AG20443 (cell line): ENCODE data around the gene IFITM10.
A peak's percentile ranks its signal among the peaks of the same experiment; 100 is the strongest.

Experiments
- DNase-seq: peaks from one replicate; pipeline ENCODE4 v3.0.0; 2012; ENCODE audit warnings: low spot score, mixed read lengths

The IFITM10 gene

GRCh38 chr11:1737080-1737757 is 13.2 kb downstream of the IFITM10 start:
- DNase-seq, result no peak

GRCh38 chr11:1736447-1736992 is 13.9 kb downstream of the IFITM10 start:
- DNase-seq, result no peak

GRCh38 chr11:1735271-1735670 is 15.1 kb downstream of the IFITM10 start:
- DNase-seq, result no peak

- DNase-seq, result no peak
These were observed 15.7 kb downstream of the IFITM10 start for GRCh38 chr11:1734641-1735081.

GRCh38 chr11:1733716-1734640 is 16.4 kb downstream of the IFITM10 start:
- no peak for DNase-seq

- no peak for DNase-seq
These were observed 17.2 kb downstream of the IFITM10 start for GRCh38 chr11:1733009-1733715.

GRCh38 chr11:1732418-1733008 is 17.9 kb downstream of the IFITM10 start:
- no peak for DNase-seq

- DNase-seq, result no peak
These were observed 18.8 kb downstream of the IFITM10 start for GRCh38 chr11:1731451-1732059.

- DNase-seq, result no peak
These were observed 20.3 kb downstream of the IFITM10 start for GRCh38 chr11:1730059-1730629.

- DNase-seq, result no peak
These were observed 20.7 kb downstream of the IFITM10 start for GRCh38 chr11:1729692-1730011.

- peak; percentile 61 for DNase-seq
These were observed 21.3 kb downstream of the IFITM10 start for GRCh38 chr11:1728931-1729691.

GRCh38 chr11:1728301-1728700 is 22.1 kb downstream of the IFITM10 start:
- no peak for DNase-seq

- no peak for DNase-seq
These were observed 22.5 kb downstream of the IFITM10 start for GRCh38 chr11:1727861-1728260.

- DNase-seq, result no peak
These were observed 23.2 kb downstream of the IFITM10 start for GRCh38 chr11:1727096-1727690.

GRCh38 chr11:1719781-1720180 is 30.6 kb downstream of the IFITM10 start:
- DNase-seq, result no peak

- DNase-seq, result no peak
These were observed 32.1 kb downstream of the IFITM10 start for GRCh38 chr11:1718326-1718725.

- no peak for DNase-seq
These were observed 32.6 kb downstream of the IFITM10 start for GRCh38 chr11:1717745-1718144.

- DNase-seq, result no peak
These were observed 35.2 kb downstream of the IFITM10 start for GRCh38 chr11:1714908-1715885.

GRCh38 chr11:1708716-1709115 is 41.7 kb downstream of the IFITM10 start:
- DNase-seq, result no peak
